Stomach (tissue), 9 donors: ENCODE measurements around the gene FAM83B. TPM values are rescaled to one million over a fixed set of nuclear protein-coding genes. Genes with fewer than 3 reads are reported as not detected.
A peak's percentile ranks its signal among the peaks of the same experiment; 100 is the strongest.

Experiments used
- DNase-seq, 2 donors: peaks; one replicate each; pipeline versions ENCODE4 v3.0.0 to v3.0.0-alpha.2; 2013 to 2019
- H3K27ac ChIP-seq, 5 donors: fragments of 200-600 bp in 4 of 5; sonication (generic) in 4 of 5; one replicate each; pipeline ENCODE4 v1.5.1; 2013 to 2019; ENCODE audit warnings: mild to moderate bottlenecking in 1 of 5, moderate library complexity in 1 of 5
- H3K27me3 ChIP-seq, 3 donors: fragments of 200-600 bp; sonication (generic); one replicate each; pipeline ENCODE4 v1.5.1; 2017 to 2019; ENCODE audit warnings: mixed run types in 1 of 3
- H3K36me3 ChIP-seq, 4 donors: fragments of 200-600 bp; sonication (generic); 1 replicate in 3 of 4; 2 replicates in 1 of 4; pipeline ENCODE4 v1.5.1; 2016 to 2019
- H3K4me1 ChIP-seq, 4 donors: fragments of 200-600 bp; sonication (generic); one replicate each; pipeline ENCODE4 v1.5.1; 2016 to 2019
- H3K4me3 ChIP-seq, 4 donors: fragments of 200-600 bp; sonication (generic) in 3 of 4; one replicate each; pipeline ENCODE4 v1.5.1; 2016 to 2019; ENCODE audit warnings: mild to moderate bottlenecking in 1 of 4
- H3K9me3 ChIP-seq, 4 donors: fragments of 200-600 bp; sonication (generic); one replicate each; pipeline ENCODE4 v1.5.1; 2016 to 2019
- CTCF ChIP-seq, 7 experiments: fragments of 450-650 bp in 4 of 7; fragments of 200-600 bp in 3 of 7; sonication (generic) in 3 of 7; IDR thresholded peaks; one replicate each; pipeline ENCODE4 v1.5.1; 2016 to 2019; ENCODE audit warnings: antibody characterized with exemption in 7 of 7, control low read depth in 2 of 7, mild to moderate bottlenecking in 1 of 7
- EP300 ChIP-seq: sonication (generic); formaldehyde crosslinking; IDR thresholded peaks from one replicate; pipeline ENCODE4 v1.6.1; 2017; ENCODE audit warnings: antibody characterized with exemption
- POLR2A ChIP-seq, 4 donors: fragments of 450-650 bp; IDR thresholded peaks; one replicate each; pipeline ENCODE4 v1.6.1; 2016; ENCODE audit warnings: antibody characterized with exemption in 4 of 4, control low read depth in 2 of 4, mild to moderate bottlenecking in 1 of 4, moderate library complexity in 1 of 4
- POLR2AphosphoS5 ChIP-seq, 3 donors: sonication (generic); formaldehyde crosslinking; IDR thresholded peaks; one replicate each; pipeline ENCODE4 v1.6.1; 2016; ENCODE audit warnings: antibody characterized with exemption in 3 of 3
- WGBS, 5 donors: extraction: QIAGEN DNeasy Blood & Tissue Kit in 3 of 5; methylation state at CpG; one replicate each; pipeline versions ENCODE4 v1.1.5 to v1.1.7; 2013 to 2018; 5-methylcytosine and 5-hydroxymethylcytosine counted together
- intact Hi-C: fragments of 100-400 bp; cut with DNase I; formaldehyde crosslinking; loops from one replicate; pipeline ENCODE4 v1.15.1; 2023; ENCODE audit warnings: low total_unique reads
- polyA plus RNA-seq, 3 donors: library from polyadenylated mRNA; stranded (reverse); fragments of 200-250 nt; gene quantifications; one replicate each; pipeline ENCODE4 v1.2.3, GENCODE V29; 2013
- total RNA-seq, 5 donors: library from RNA; depleted of rRNA; stranded (reverse); fragments of >200 nt; gene quantifications; one replicate each; pipeline versions ENCODE4 v1.1.0 to v1.2.3, GENCODE V29; 2014 to 2016
- donor health status: healthy with polysubstance abuse.
- donor health status: Bipolar disorder and iron deficiency.
- donor health status: healthy.

FAM83B gene
- total and polyA plus RNA-seq, 8 donors, result 0.44 to 19.3 (median 6.4) TPM

GRCh38 chr6:54835176-54835575 is 11.4 kb upstream of the FAM83B start:
- Histone ChIP-seq H3K4me3 (no peak overlapping the region), H3K9me3 (no peaks in the 10 kb centered on the region), H3K36me3 (no peaks in the 10 kb centered on the region), H3K27me3 (no peaks in the 10 kb centered on the region), H3K27ac (no peak overlapping the region), H3K4me1 (no peaks in the 10 kb centered on the region)
- 87 to 92% (median 88%) methylated on average over 1 of the region's 1 CpG for WGBS, 5 donors
- intact Hi-C loops, result no loop called here
- TF ChIP-seq EP300 (no peak), POLR2A (IDR thresholded peaks at IDR 0.05) (no peak), POLR2AphosphoS5 (IDR thresholded peaks at IDR 0.05) (no peak), CTCF (IDR thresholded peaks at IDR 0.05) (no peak)
- DNase-seq, result no peak

- H3K36me3 ChIP-seq, result no peaks in the 10 kb centered on the region
- peaks cover 0 to 36% (median 12%) of the 10 kb centered on the region in 3 donors for H3K27me3 ChIP-seq
- peak overlapping the region; percentile 48 to 64 (median 52) for H3K4me3 ChIP-seq
- peak in 1 of 2 donors; percentile 74 for DNase-seq
- intact Hi-C loops, result no loop called here
- peaks cover 0 to 4% (median 0%) of the 10 kb centered on the region in 4 donors for H3K9me3 ChIP-seq
- WGBS, 5 donors, result 4 to 6% (median 5%) methylated on average over 30 to 35 of the region's 35 CpGs
- H3K27ac ChIP-seq, result peak overlapping the region; percentile 50 to 84 (median 77)
- TF ChIP-seq POLR2A (IDR thresholded peaks at IDR 0.05), result no peak
- no peak for TF ChIP-seq EP300
- TF ChIP-seq POLR2AphosphoS5 (IDR thresholded peaks at IDR 0.05), result no peak
- no peak for TF ChIP-seq CTCF (IDR thresholded peaks at IDR 0.05)
- peaks cover 0 to 14% (median 13%) of the 10 kb centered on the region in 4 donors for H3K4me1 ChIP-seq
These were observed 495 bp downstream of the FAM83B start for GRCh38 chr6:54846857-54847674.

GRCh38 chr6:54847799-54848597 is 1.4 kb downstream of the FAM83B start:
- TF ChIP-seq POLR2AphosphoS5 (IDR thresholded peaks at IDR 0.05) (no peak), EP300 (no peak), POLR2A (IDR thresholded peaks at IDR 0.05) (no peak), CTCF (IDR thresholded peaks at IDR 0.05) (no peak)
- peak overlapping the region in 3 of 4 donors; percentile 51 to 64 (median 54) for H3K4me3 ChIP-seq
- peak overlapping the region in 4 of 5 donors; percentile 50 to 84 (median 80) for H3K27ac ChIP-seq
- H3K27me3 ChIP-seq, result peaks cover 0 to 36% (median 12%) of the 10 kb centered on the region in 3 donors
- H3K36me3 ChIP-seq, result no peaks in the 10 kb centered on the region
- 32 to 46% (median 39%) methylated on average over 9 of the region's 9 CpGs for WGBS, 5 donors
- H3K9me3 ChIP-seq, result no peaks in the 10 kb centered on the region
- H3K4me1 ChIP-seq, result peaks cover 0 to 14% (median 13%) of the 10 kb centered on the region in 4 donors
- peak in 1 of 2 donors; percentile 31 for DNase-seq
- intact Hi-C loops, result no loop called here

GRCh38 chr6:54850114-54850513 is 3.5 kb downstream of the FAM83B start:
- Histone ChIP-seq H3K27ac (no peak overlapping the region), H3K9me3 (peaks cover 0 to 3% (median 0%) of the 10 kb centered on the region in 4 donors), H3K4me3 (no peak overlapping the region), H3K4me1 (peaks cover 0 to 14% (median 13%) of the 10 kb centered on the region in 4 donors), H3K36me3 (no peaks in the 10 kb centered on the region), H3K27me3 (peaks cover 0 to 36% (median 12%) of the 10 kb centered on the region in 3 donors)
- DNase-seq, result no peak
- 40 to 49% (median 45%) methylated on average over 2 of the region's 2 CpGs for WGBS, 5 donors
- intact Hi-C loops, result no loop called here
- TF ChIP-seq CTCF (IDR thresholded peaks at IDR 0.05) (no peak), EP300 (no peak), POLR2AphosphoS5 (IDR thresholded peaks at IDR 0.05) (no peak), POLR2A (IDR thresholded peaks at IDR 0.05) (no peak)
